NCI-H2029 treated with DMSO at 0.1 percent for 48 hours (cell line): ENCODE data around the gene PLEKHO1.
"Not testable (repeated sequence)": the region's sequence is repeated elsewhere in the genome, so short reads cannot be mapped to it uniquely, and the experiment has no call there.

Experiments used
- DNase-seq: peaks from one replicate; lab custom pipeline; 2025; lab: John Stamatoyannopoulos, UW

The PLEKHO1 gene

DNA sequence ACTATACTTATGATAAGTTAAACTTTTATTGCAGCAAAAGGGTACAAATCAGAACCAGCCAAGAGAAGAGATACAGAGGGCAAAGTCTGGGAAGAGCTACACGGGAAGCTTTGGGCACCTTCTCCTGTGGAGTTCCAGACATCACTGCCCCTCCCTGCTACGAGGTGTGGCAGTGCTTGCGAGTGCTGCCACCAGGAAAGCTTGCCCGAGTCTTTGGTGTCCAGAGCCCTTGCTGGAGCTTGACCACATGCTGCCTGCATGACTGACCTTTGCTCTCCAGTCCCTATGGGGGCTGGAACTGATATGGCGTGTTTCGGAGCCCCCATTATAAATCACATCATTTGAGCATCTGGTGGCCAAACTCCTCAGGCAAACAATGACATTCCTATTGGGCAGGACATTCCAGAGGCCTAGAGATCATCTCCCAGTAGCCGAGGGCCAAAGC is 23.4 kb downstream of the PLEKHO1 start:
- DNase-seq = no peak

DNA sequence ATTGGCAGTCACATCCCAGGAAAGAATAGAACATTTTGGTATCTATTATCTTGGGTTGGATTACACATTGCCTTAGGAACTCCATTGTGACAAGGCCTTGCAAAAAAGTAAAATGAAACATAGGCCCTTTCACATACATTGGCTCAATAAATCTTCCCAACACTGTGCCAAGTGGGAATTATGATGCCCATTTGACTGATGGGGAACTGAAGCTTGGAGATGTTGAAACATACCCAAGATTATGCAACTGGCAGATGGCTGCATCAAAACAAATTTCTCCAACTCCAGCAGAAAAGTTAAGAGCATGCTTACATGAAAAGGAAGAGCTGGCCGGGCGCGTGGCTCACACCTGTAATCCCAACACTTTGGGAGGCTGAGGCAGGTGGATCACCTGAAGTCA is 26.9 kb downstream of the PLEKHO1 start:
- DNase-seq = no peak

DNA sequence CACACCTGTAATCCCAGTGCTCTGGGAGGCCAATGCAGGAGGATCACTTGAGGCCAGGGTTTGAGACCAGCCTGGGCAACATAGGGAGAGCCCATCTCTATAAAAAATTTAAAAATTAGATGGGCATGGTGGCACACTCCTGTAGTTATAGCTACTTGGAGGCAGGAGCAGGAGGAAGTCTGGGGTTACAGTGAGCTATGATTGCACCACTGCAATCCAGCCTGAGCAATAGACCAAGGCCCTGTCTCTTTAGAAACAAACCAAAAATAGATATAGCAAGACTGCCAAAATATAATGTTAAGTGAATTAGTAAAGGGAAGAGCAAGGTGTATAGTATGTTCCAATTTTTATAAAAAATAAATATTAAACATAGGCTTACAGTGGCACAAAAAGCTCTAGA is 28.8 kb downstream of the PLEKHO1 start:
- no peak for DNase-seq

DNA sequence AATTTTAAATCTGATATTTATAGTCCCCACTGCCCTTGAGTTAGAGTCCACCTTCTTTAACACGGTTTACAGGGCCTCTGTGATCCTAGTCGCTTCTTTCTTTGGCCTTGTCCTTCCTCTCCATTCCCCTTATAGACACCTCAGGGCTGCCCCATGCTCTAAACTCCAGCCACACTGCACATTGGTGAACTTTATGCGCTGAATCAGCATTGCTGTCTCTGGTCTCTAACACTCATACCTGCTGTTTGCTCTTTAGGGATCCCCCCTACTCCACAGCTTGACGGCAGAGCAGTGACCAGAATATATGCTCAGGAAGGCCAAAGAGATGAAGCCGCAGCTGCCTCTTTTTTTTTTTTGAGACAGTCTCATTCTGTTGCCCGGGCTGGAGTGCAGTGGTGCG is 30.2 kb downstream of the PLEKHO1 start:
- DNase-seq = no peak

DNA sequence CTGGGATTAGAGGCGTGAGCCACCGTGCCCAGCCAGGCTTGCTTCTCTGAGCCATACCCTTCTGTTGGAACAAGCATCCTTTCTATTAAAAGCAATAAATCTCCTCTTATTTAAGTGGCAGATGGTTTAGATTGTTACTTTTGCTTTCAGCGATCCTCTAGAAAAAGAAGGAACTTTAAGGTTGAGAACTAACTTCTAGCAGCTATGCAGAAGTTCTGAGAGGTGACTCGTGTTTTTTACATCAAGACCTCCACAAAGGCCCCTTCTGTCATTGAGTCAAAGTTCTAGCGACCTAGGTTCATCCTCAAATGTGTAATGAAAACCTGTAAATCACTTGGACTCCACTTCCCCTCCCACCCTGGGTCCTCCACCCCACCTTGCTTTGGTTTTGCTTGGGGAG is 30.8 kb downstream of the PLEKHO1 start:
- DNase-seq = no peak

DNA sequence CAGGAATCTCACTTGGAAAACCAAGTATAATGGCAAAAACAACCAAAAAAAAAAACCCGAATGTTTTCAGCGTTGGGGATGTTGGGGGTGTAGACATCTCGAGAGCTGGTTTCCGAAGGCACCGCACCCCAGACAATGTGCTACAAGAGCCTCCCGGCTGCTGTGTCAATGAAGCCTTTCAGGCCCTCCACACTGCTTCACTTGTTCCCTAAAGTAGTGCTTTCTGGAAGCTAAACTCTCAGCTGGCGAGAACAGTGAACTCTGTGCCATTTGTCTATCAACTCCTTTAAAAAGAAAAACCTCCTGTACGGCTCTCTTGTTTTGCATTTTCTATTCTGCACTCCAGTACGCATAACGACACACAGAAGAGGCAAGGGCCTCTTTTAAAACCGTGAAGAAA is 32.5 kb downstream of the PLEKHO1 start:
- DNase-seq = no peak

DNA sequence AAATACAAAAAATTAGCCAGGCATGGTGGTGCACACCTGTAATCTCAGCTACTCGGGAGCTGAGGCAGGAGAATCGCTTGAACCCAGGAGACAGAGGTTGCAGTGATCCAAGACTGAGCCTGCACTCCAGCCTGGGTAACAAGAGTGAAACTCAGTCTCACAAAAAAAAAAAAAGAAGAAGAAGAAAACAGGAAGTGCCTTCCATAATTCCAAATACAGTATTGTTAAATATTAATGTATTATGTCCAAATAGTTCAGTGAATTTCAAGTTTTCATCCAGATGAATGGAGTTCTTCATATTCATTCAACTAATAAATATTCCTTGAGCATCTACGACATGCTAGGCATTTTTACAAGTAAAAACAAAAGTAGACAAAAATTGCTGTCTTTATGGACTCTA is 33.3 kb downstream of the PLEKHO1 start:
- DNase-seq = no peak

DNA sequence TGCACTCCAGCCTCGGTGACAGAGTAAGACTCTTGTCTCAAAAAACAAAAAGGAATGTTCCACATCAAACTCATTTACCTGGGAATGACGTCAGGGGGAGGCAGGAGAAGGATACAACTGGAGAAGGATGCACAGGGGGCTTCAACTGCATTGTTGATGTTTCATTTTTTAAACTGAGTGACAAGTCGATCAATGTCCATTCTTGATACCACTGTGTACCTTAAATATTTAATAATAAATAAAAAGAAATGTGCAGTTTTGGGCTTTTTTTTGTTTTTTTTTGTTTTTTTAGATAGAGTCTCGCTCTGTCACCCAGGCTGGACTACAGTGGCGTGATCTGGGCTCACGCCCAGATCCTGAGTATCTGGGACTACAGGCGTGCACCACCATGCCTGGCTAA is 35.8 kb downstream of the PLEKHO1 start:
- DNase-seq = no peak

DNA sequence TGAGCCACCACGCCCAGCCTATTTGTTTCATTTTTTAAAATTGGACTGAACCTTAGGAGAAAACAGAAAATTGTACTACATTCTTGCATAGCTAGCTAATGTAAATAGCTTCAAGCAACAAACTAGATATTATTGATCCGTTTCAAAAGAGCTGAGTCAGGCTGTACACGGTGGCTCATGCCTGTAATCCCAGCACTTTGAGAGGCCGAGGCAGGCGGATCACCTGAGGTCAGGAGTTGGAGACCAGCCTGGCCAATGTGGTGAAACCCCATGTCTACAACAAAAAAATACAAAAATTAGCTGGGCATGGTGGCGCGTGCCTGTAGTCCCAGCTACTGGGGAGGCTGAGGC is 36.7 kb downstream of the PLEKHO1 start:
- DNase-seq = not testable (repeated sequence)

DNA sequence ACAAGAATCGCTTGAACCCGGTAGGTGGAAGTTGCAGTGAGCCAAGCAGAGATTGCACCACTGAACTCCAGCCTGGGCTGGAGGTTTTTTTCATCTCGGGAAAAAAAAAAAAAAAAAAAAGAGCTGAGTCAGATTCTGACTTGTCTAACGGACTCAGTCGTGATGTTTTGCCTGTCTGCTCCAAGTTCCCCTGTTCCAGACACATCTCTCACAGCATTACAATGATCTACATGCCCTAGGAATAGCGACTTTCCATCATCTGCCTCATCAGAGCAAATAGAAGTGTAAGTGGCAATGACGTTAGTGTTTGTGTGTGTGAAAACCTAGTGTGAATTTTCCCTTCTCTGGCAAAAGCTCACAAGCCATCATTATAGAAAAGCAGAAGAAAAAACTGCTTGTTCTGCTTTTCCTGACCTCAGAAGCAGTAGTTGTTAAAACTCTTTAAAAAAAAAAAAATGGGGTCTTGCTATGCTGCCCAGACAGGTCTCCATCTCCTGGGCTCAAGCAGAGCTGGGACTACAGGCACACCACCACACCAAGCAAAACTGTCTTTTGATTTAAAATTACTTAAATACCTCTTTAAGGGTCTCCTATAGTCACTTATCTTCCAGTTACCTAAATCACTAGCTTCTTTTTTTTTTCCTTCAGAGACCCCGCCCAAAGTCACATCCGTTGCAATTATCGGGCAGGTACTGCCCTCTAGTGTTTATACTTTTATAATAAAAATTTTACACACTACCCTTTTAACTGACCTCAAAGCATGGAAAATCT is 37.3 kb downstream of the PLEKHO1 start:
- peak; percentile 17 for DNase-seq

DNA sequence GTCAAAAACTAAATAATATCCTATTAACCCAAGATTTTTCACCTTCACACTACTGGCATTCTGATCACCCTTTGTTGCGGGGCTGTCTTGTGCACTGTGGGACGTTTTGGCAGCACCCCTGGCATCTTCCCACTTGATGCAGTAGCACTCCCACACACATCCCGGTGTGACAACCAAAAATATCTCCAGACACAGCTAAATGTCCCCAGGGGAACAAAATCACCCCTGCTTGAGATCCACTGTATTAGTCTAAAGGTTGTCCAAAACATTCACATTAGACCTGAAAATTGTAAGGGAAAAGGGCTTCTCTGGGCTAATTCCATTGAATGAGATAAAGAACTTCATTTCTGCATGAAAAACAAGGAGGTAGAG is 37.8 kb downstream of the PLEKHO1 start:
- DNase-seq = no peak

DNA sequence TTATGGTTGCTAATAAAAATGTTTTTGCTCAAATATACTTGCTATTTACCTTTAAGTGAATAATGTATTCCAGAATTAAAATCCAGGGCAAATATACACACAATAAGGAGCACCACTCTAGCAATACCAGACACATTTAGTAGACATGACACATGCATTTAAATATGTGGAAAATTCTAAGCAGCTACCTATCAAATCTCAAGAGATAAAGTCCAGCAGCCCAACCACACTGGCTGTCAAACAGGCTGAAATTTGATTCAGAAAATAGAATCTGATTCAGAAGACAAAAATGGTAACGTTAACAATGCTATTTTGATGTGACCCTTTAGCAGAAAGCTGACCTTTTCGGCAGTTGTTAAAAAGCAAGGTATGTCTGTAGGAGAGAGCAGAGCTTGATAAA is 42.3 kb downstream of the PLEKHO1 start:
- no peak for DNase-seq

DNA sequence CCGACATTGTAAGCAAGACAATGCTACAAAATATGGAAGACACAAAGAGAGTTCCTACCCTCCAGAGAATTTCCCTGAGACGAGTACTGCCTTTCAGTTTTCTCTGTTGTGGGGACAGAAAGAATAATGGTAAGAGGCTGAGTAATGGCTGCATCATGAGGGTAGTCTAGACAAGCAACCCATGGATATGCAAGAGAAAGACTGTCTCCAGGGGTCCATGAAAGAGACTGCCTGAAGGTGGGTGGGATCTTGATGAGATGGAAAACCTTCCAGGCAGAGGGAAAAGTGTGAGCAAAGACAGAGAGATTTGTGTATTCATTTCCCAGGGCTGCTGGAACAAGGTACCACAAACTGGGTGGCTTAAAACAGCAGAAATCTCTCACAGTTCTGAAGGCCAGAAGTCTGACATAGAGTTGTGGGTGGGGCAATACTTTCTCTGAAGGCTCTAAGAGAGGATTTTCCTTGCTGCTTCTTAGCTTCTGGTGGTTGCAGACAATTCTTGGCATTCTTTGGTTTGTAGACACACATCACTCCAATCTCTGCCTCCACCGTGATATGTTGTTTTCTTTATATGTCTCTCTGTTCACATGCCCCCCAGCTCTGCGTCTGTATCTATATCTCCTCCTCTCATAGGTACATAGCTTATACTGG is 44.8 kb downstream of the PLEKHO1 start:
- no peak for DNase-seq

DNA sequence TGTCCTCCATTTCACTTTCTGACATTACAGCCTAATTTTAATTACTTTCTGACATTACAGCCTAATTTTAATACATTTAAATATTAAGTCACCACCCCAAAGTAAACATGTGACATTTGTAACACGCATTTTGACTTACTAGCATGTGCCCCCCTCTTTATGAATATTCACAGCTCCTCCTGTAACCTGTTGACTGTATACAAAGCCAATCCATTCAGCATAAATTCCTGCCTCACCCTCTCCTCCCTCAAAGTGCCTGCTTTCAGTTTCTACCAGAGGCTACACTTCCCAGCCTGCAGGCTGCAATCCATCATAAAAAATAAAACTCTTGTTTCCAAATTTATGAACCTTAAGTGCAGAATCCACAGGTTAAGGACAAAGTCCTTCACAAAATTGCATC is 46.7 kb downstream of the PLEKHO1 start:
- DNase-seq = no peak

DNA sequence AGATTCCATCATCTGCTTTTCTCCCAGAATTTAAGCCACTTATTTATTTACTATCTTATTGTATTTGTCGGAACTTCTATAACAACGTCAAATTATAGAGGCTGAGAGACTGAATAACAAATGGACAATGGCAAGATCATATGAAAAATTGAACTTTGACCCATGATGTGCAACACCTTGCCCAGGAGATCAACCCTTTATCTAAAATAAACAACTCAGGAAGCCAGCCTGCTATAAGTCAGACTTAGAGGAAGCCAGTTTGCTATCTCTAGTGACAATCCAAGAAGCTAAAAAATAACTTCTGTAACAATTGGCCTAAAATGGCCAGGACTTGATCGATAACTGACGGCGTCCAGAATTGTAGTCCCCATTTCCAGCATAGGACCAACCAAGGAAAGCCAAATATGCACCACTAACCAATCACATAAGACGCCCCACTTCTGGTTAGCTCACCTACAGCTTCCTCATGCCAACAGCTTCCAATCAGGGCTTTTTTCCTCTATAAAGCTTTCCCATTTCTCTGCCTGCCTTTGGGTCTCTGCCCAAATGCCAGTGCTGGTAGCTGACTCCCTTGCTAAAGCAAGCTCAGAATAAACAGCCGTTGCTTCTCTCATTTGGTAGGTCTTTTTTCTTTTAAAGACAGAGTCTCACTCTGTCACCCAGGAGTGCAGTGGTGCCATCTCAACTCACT is 57.7 kb downstream of the PLEKHO1 start:
- no peak for DNase-seq

DNA sequence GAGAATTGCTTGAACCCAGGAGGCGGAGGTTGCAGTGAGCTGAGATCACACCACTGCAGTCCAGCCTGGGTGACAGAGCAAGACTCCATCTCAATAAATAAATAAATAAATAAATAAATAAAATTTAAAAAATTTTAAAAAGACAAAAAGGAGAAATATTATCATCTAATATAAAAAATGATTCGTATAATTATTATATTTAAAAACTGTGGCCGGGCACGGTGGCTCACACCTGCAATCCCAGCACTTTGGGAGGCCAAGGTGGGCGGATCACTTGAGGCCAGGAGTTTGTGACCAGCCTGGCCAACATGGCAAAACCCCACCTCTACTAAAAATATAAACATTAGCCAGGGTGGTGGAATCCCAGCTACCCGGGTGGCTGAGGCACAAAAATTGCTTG is 58.7 kb downstream of the PLEKHO1 start:
- DNase-seq = not testable (repeated sequence)
